Fibroblast of mammary gland (primary cell): Measurements from ENCODE around the gene PCBD1.

Experiments
- DNase-seq: peaks from one replicate; pipeline ENCODE4 v3.0.0-alpha.2; 2010; ENCODE audit warnings: low read depth
- H3K4me3 ChIP-seq: 2 replicates; pipeline ENCODE4 v1.5.1; 2011; ENCODE audit warnings: low read depth, mild to moderate bottlenecking, low read length, moderate library complexity; ENCODE audit not compliant: control insufficient read depth
- CTCF ChIP-seq: conservative IDR thresholded peaks from 2 replicates; pipeline ENCODE4 v1.5.1; 2011; ENCODE audit warnings: low read depth, low read length, inconsistent platforms; ENCODE audit not compliant: control insufficient read depth, insufficient read depth

Gene PCBD1

DNA sequence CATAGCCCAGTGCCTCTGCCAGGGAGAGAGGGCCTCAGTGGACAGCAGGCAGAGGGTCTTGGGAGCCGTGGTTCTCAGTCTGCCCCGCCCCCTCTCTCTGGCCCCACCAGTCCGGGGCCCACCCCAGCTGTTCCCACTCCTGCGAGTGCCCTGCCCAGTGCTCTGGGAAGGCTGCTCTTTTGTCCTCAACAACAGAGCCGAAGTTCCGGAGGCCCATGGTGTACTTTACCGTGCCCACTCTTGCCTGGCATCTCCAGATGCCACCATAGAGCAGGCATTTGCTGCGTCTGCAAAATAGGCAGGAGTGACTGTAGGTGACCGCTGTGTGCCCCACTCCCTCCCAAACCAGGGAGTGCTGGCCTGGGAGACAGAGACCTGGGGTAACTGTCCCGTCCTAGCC, 29.3 kb upstream of the PCBD1 start:
- DNase-seq = no peak
- H3K4me3 ChIP-seq = no peak overlapping the region

GRCh38 chr10:70917226-70917625, 28.9 kb upstream of the PCBD1 start:
- no peak for DNase-seq
- no peak overlapping the region for H3K4me3 ChIP-seq
- no peak for TF ChIP-seq CTCF

More for the DNA sequence above, 29.3 kb upstream of the PCBD1 start:
- no peak for TF ChIP-seq CTCF

DNA sequence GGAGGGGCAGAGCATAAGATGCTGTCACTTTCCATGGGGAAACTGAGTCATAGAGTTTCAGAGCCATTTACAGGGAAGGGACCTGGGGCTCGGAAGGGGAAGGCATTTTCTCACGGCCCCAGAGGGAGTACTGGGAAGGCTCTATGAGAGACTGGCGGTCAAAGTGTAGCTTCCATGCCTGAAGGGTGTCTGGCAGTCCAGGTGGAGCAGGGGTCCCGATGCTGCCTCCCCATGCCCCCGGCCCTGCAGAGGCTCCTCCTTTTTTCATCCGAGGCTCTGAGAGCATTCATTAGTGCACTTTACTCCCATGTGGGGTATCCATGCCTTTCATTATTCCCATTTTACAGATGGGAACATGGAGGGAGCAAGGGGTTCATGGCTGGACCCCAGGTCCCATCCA, 27.9 kb upstream of the PCBD1 start:
- DNase-seq = no peak
- H3K4me3 ChIP-seq = no peak overlapping the region
- no peak for TF ChIP-seq CTCF

- no peak for DNase-seq
- H3K4me3 ChIP-seq = no peak overlapping the region
- no peak for TF ChIP-seq CTCF
Measured at GRCh38 chr10:70915806-70916205, 27.4 kb upstream of the PCBD1 start.

- no peak for TF ChIP-seq CTCF
- no peak overlapping the region for H3K4me3 ChIP-seq
- no peak for DNase-seq
Measured at GRCh38 chr10:70915206-70915605, 26.8 kb upstream of the PCBD1 start.

DNA sequence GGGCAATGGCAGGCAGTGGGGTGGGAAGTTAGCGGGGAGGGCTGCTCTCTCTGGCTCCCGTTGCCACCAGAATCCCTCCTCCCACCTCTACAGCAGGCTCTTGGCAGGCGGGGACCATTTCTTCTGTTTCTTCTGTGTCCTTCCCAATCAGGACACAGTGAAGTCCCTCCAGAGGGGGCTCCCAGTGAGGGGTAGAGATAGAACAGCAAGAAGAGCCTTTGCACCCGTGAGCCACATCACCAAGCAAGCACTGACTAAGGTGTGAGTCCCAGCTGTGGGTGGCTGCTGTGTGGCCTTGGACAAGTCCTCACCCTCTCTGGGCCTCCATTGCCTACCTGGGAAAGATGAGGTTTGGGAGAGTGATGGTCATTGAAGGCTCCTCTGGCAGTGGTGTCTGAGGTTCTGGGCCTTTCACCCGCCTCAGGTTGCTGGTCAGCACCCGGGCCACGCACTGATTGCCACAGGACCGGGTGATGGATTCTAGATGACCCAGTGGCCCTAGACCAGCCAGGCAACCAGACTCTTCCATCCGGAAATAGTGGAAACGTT, 26.0 kb upstream of the PCBD1 start:
- TF ChIP-seq CTCF = no peak
- DNase-seq = no peak
- H3K4me3 ChIP-seq = no peak overlapping the region

GRCh38 chr10:70913893-70914240, 25.5 kb upstream of the PCBD1 start:
- DNase-seq = no peak
- no peak for TF ChIP-seq CTCF
- no peak overlapping the region for H3K4me3 ChIP-seq
